ENCODE data around the gene TIGD1.

GRCh38 chr2:232551776-232552175 lies 1.4 kb upstream of the TIGD1 start:
- TF ChIP-seq POLR2A (IDR thresholded peaks at IDR 0.05) (no peak), POLR2AphosphoS5 (IDR thresholded peaks at IDR 0.05) (no peak)
